ENCODE measurements around the gene NTRK2. TPM values are rescaled to one million over a fixed set of nuclear protein-coding genes. Genes with fewer than 3 reads are reported as not detected.

Gene NTRK2
- total RNA-seq, 1 experiment from 2014 or later: not detected

- no peaks in the 10 kb centered on the region for H3K9me2 ChIP-seq (ENCODE audit: insufficient read depth)
- H3K4me3 ChIP-seq (replicated peaks in 1 of 2; ENCODE audit: low read depth in 1 of 2, low read length in 2 of 2): no peak overlapping the region
- no TSS peak for BruUV-seq (replicated peaks)
- no peaks in the 10 kb centered on the region for H4K20me1 ChIP-seq (ENCODE audit: insufficient read depth)
- H3K4me2 ChIP-seq (ENCODE audit: low read length): no peak overlapping the region
- H3K36me3 ChIP-seq (ENCODE audit: control insufficient read depth in 1 of 2, insufficient read depth in 2 of 2, low read length in 2 of 2): no peaks in the 10 kb centered on the region
- no peaks in the 10 kb centered on the region for H3K4me1 ChIP-seq (ENCODE audit: control insufficient read depth in 1 of 2, insufficient read depth in 2 of 2, low read length in 2 of 2)
- TF ChIP-seq ELF1 (IDR thresholded peaks at IDR 0.05; ENCODE audit: borderline replicate concordance, low read depth) (no peak), EZH2phosphoT487 (IDR thresholded peaks at IDR 0.05; ENCODE audit: borderline replicate concordance) (no peak), JUND (IDR thresholded peaks at IDR 0.05) (no peak), ZBTB33 (IDR thresholded peaks at IDR 0.05; ENCODE audit: extremely low read depth, insufficient replicate concordance, low read length) (no peak), SP1 (IDR thresholded peaks at IDR 0.05; ENCODE audit: low read depth) (no peak), REST (IDR thresholded peaks at IDR 0.05; ENCODE audit: low read depth) (no peak), YY1 (IDR thresholded peaks at IDR 0.05; ENCODE audit: extremely low read depth, insufficient replicate concordance, low read depth, low read length) (no peak), ZFX (IDR thresholded peaks at IDR 0.05) (no peak), CEBPB (IDR thresholded peaks at IDR 0.05; ENCODE audit: low read depth) (no peak), RAD21 (IDR thresholded peaks at IDR 0.05; ENCODE audit: low read depth) (no peak), ATF3 (IDR thresholded peaks at IDR 0.05) (no peak)
- POLR2A ChIA-PET: no interaction called here
- ATAC-seq (no peak), DNase-seq (ENCODE audit: low read depth, low spot score) (no peak)
- RAD21 ChIA-PET (ENCODE audit: low non-redundant PET in 1 of 2, low total read pairs in 2 of 2, uncharacterized antibody in 2 of 2, unreplicated experiment in 2 of 2): no interaction called here
- peaks cover 16% of the 10 kb centered on the region for H3K27me3 ChIP-seq (ENCODE audit: insufficient read depth, low read length)
- H3K27ac ChIP-seq (ENCODE audit: low read depth, low read length): no peak overlapping the region
- H3K9ac ChIP-seq (ENCODE audit: low read length): no peak overlapping the region
- intact Hi-C loops (cut with micrococcal nuclease): loop anchor here (2.0 to 5.0 kb wide), 2 partner anchors 85 to 385 kb away; no protein-coding TSS in a partner anchor
- CTCF ChIA-PET: interaction anchor here (0.7 to 1.3 kb wide), 3 partner anchors 11 to 385 kb away, joined by 3 to 10 read pairs (median 4); no protein-coding TSS in a partner anchor
- no peaks in the 10 kb centered on the region for H3K9me3 ChIP-seq (ENCODE audit: control insufficient read depth in 1 of 2, insufficient read depth in 1 of 2, low read depth in 1 of 2, low read length in 2 of 2)
- no peaks in the 10 kb centered on the region for H3K79me2 ChIP-seq (ENCODE audit: insufficient read depth, low read length)
- no peak overlapping the region for H2AFZ ChIP-seq (ENCODE audit: low read depth, low read length, poor library complexity, severe bottlenecking)
Observed at GRCh38 chr9:84781931-84782866, 112.7 kb downstream of the NTRK2 start.

Data from HCT116 (cell line).